Stimulated activated naive CD4-positive, alpha-beta T cell treated with Interleukin-2 at 50 U/mL for 16 hours (primary cell): ENCODE measurements around the gene PADI1.
"Not testable (repeated sequence)": the region's sequence is repeated elsewhere in the genome, so short reads cannot be mapped to it uniquely, and the experiment has no call there.

ENCODE experiments used
- DNase-seq: peaks from one replicate; lab custom pipeline; 2025; lab: John Stamatoyannopoulos, UW

PADI1 gene

GRCh38 chr1:17241780-17242074 lies 36.8 kb downstream of the PADI1 start:
- DNase-seq: not testable (repeated sequence)

- no peak for DNase-seq
Measured at GRCh38 chr1:17243274-17243673, 38.3 kb downstream of the PADI1 start.

- DNase-seq: no peak
Measured at GRCh38 chr1:17244821-17245740, 40.2 kb downstream of the PADI1 start.

GRCh38 chr1:17245816-17246325 lies 40.9 kb downstream of the PADI1 start:
- DNase-seq: no peak

GRCh38 chr1:17246971-17247370 lies 42.0 kb downstream of the PADI1 start:
- DNase-seq: no peak

GRCh38 chr1:17248781-17249180 lies 43.9 kb downstream of the PADI1 start, which contains the start of gene PADI3:
PADI3 (plus strand) TSS chr1:17249098; CDS start chr1:17249138, 40 bp downstream.
- no peak for DNase-seq

GRCh38 chr1:17250601-17251000 lies 45.7 kb downstream of the PADI1 start:
- no peak for DNase-seq

GRCh38 chr1:17251246-17251645 lies 46.3 kb downstream of the PADI1 start:
- no peak for DNase-seq

GRCh38 chr1:17251701-17252376 lies 46.9 kb downstream of the PADI1 start:
- DNase-seq: no peak

GRCh38 chr1:17255336-17255735 lies 50.4 kb downstream of the PADI1 start:
- no peak for DNase-seq

GRCh38 chr1:17258116-17258757 lies 53.3 kb downstream of the PADI1 start:
- no peak for DNase-seq

GRCh38 chr1:17258758-17259130 lies 53.8 kb downstream of the PADI1 start:
- no peak for DNase-seq

GRCh38 chr1:17259233-17259873 lies 54.4 kb downstream of the PADI1 start:
- DNase-seq: no peak

- no peak for DNase-seq
Measured at GRCh38 chr1:17260264-17260663, 55.3 kb downstream of the PADI1 start.

GRCh38 chr1:17260738-17261137 lies 55.8 kb downstream of the PADI1 start:
- no peak for DNase-seq

GRCh38 chr1:17263936-17264335 lies 59.0 kb downstream of the PADI1 start:
- no peak for DNase-seq

- DNase-seq: no peak
Measured at GRCh38 chr1:17264470-17264869, 59.5 kb downstream of the PADI1 start.

GRCh38 chr1:17265162-17265561 lies 60.2 kb downstream of the PADI1 start:
- DNase-seq: no peak

GRCh38 chr1:17265950-17266349 lies 61.0 kb downstream of the PADI1 start:
- no peak for DNase-seq

- DNase-seq: no peak
Measured at GRCh38 chr1:17270891-17271765, 66.2 kb downstream of the PADI1 start.

- DNase-seq: no peak
Measured at GRCh38 chr1:17272066-17272465, 67.1 kb downstream of the PADI1 start.
